GM18519 (cell line): ENCODE data around the gene ACVR1.
"Not testable (repeated sequence)": the region's sequence is repeated elsewhere in the genome, so short reads cannot be mapped to it uniquely, and the experiment has no call there.

Experiments
- ATAC-seq: cut with Tn5 transposase; IDR thresholded peaks from one replicate; pipeline ENCODE4 v1.9.1; 2021; ENCODE audit warnings: mild to moderate bottlenecking, moderate library complexity; ENCODE audit not compliant: unreplicated experiment, low FRiP score

Gene ACVR1

DNA sequence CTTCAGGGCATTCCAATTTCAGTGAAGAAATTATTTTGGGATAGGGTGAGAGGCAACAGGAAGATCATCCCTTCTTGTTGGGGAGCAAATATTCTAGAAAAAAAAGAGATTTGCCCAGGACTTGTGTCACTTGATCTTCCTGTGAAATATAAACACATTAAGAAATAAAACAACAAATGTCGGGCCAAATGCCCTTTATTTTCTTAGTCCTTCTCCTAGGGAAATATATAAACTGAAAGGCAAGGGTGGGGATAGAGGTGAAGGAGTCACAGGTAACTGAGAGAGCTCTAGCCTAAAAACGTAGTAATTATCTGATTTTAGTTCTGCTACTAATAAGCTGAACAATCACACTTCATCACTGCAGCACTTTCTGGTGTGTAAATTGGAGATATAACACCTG is 142.9 kb downstream of the ACVR1 start:
- no peak for ATAC-seq

DNA sequence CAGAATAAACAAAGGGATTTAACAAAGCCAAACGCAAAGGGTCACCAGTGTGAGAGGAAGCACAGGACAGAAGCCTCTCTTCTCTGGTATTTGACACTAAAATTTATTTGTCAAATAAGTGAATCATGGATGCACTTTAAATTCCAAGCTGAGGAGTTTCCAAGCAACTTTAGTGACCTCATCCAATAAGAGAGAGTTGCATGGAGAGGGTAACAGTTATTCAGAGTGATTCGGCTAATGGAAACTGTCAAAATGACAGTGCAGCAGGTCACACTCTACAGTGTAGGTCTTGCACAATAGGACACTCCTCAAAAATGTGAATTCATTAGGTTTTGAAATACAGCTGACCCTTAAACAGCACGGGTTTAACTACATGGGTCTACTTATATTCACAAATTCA is 143.5 kb downstream of the ACVR1 start:
- ATAC-seq = no peak

GRCh38 chr2:157727693-157728092 is 148.4 kb downstream of the ACVR1 start:
- no peak for ATAC-seq

DNA sequence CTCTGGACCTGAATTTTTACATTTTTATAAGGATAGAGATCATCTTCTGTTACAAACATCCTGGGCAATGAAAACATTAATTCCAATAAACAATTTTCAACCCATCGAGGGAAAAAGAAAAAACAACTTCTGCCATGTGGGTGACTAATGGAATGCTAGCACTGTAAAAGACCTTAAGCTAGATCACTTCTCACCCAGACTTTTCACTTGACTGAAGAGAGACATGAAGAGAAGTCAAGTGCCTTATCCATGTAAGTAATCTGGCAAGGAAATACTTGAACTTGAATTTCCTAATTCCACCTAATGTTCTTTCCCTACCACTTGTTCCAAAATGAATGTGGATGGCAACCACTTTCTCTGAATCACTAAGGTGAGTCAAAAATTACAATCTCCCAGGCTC is 149.2 kb downstream of the ACVR1 start:
- ATAC-seq = no peak

- ATAC-seq = no peak
Observed at GRCh38 chr2:157725846-157726245, 150.3 kb downstream of the ACVR1 start.

DNA sequence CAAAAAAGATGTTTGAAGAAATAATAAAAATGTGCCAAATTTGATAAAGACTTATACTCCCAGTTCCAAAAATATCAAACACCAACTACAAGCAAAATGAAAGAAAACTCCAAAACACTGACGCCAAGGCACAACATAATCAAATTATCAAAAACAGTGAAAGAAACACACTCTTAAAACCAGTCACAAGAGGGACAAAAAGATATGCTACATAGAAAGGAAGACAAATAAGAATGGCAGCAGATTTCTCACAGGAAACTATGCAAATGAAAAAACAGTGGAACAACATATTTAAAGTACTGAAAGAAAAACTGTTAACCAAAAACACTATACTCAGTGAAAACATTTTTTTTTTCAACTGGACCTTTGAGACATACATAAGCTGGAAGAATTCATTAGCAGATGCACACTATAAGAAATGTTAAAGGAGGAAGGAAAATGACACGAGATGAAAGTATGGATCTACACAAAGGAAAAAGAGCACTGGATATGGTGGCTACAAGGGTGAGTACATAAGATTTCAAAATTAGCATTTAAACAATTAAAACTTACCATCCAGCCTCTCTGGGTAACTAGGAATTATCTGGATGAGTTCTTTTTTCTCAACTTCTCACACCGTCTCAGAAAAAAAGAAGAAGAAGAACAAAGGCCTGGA is 153.4 kb downstream of the ACVR1 start:
- ATAC-seq = no peak

DNA sequence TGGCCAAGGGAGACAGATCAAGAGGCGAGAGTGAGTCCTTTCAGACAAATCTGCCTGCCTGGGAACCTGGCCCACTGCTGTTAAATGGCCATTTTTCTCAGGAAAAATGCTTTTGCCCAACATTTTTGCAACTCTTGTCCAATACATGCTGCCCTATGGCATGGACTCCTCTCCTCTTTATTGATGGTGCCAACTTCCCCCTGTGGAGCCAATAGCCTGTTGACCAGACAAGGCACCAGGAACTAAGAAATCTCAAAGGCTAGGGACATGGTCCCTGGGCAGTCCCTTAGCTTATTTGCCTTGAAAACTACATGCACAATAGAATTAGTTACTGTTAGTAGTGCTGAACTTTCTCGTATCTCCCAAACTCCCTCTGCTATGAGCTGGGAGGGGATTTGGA is 155.6 kb downstream of the ACVR1 start:
- no peak for ATAC-seq

- not testable (repeated sequence) for ATAC-seq
Observed at GRCh38 chr2:157704653-157705052, 171.5 kb downstream of the ACVR1 start.

- ATAC-seq = not testable (repeated sequence)
Observed at GRCh38 chr2:157704148-157704547, 172.0 kb downstream of the ACVR1 start.

DNA sequence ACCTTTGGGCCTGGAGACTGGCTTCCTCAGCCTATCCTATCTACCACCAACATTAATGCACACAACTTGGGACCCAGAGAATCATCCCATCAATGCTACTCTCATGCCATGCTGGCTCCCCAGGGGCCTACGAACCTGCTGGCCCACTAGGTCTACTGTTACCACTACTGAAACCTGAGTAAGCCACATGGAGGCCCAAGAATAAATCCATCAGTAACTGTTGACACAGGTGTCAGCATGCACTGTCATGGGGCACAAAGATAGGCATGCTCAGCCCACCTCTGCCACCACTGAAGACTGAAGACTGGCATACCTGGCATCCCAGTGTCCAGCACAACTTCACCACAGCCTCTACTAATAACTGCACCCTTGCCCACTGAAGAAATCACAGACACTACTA is 176.3 kb downstream of the ACVR1 start:
- no peak for ATAC-seq

GRCh38 chr2:157699009-157699408 is 177.1 kb downstream of the ACVR1 start:
- no peak for ATAC-seq

- no peak for ATAC-seq
Observed at GRCh38 chr2:157698430-157698829, 177.7 kb downstream of the ACVR1 start.

GRCh38 chr2:157696036-157696435 is 180.1 kb downstream of the ACVR1 start:
- no peak for ATAC-seq

DNA sequence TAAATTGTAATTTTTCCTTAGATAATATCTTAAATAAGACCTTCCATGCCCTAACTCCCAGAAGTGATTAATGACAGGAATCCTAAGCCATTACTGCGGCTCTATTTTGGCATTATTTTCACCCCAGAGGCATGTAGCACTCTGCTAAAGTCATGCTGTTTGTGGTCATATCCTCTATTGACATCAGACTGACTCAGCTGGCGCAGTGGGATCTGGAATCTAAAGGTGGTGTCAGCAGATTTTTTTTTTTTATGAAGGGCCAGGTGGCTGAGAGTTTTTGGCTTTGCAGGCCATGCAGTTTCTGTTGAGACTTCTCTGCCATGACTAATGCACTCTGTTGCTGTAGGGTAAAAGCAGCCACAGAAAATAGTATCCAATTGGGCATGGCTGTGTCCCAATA is 183.4 kb downstream of the ACVR1 start:
- ATAC-seq = no peak

- ATAC-seq = no peak
Observed at GRCh38 chr2:157691695-157692094, 184.4 kb downstream of the ACVR1 start.

DNA sequence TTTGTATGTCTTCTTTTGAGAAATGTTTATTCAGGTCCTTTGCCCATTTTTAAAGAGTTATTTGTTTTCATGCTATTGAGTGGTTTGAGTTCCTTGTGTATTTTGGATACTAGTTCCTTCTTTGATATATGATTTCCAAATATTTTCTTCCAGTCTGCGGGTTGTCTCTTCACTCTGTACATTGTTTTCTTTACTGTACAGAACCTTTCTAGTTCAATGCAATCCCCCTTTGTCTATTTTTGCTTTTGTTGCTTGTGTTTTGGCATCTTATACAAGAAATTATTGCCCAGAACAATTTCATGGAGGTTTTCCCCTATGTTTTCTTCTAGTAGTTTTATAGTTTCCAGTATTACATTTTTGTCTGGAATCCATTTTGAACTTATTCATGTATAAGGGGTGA is 185.0 kb downstream of the ACVR1 start:
- no peak for ATAC-seq
